Measurements from ENCODE around the gene CSK.

DNA sequence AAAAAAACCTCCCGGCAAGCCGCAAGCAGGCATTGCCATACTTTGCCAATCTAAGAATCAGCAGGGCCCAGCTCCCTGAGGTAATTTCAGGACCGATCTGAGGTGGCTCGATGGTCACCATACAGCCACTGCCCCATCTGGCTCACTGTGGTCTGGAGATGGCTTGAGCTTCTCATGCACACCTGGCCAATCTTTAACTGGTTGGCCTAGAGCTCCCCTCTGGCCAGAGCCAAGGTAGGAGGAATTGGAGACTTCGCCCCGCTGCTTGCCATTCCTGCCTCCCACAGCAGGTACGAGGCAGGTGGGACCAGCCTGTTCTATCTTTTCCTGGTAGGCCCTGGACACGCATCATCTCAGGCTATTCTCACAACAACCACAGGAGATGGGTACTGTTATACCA lies 23.1 kb upstream of the CSK start:
- TF ChIP-seq, protein P1, sequence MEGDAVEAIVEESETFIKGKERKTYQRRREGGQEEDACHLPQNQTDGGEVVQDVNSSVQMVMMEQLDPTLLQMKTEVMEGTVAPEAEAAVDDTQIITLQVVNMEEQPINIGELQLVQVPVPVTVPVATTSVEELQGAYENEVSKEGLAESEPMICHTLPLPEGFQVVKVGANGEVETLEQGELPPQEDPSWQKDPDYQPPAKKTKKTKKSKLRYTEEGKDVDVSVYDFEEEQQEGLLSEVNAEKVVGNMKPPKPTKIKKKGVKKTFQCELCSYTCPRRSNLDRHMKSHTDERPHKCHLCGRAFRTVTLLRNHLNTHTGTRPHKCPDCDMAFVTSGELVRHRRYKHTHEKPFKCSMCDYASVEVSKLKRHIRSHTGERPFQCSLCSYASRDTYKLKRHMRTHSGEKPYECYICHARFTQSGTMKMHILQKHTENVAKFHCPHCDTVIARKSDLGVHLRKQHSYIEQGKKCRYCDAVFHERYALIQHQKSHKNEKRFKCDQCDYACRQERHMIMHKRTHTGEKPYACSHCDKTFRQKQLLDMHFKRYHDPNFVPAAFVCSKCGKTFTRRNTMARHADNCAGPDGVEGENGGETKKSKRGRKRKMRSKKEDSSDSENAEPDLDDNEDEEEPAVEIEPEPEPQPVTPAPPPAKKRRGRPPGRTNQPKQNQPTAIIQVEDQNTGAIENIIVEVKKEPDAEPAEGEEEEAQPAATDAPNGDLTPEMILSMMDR (IDR thresholded peaks at IDR 0.05; ENCODE audit: low read depth, low read length) = no peak
- TF ChIP-seq POLR2A (IDR thresholded peaks at IDR 0.05; ENCODE audit: extremely low read depth, insufficient read length) (no peak), MYC (IDR thresholded peaks at IDR 0.05; ENCODE audit: low read depth, low read length) (no peak)

Data from NB4 (cell line).